H9 (cell line): ENCODE data around the gene MUC5AC. TPM values are rescaled to one million over a fixed set of nuclear protein-coding genes. Genes with fewer than 3 reads are reported as not detected.

Source experiments
- DNase-seq: peaks from one replicate; pipeline ENCODE4 v3.0.0-alpha.2; 2017
- H2AFZ ChIP-seq: one replicate; pipeline ENCODE4 v1.6.1; 2013; ENCODE audit warnings: mild to moderate bottlenecking, low read length, control low read depth, moderate library complexity
- H2AK5ac ChIP-seq: 2 replicates; pipeline ENCODE4 v1.6.1; 2013; ENCODE audit warnings: low read length, control low read depth, mixed read lengths; ENCODE audit not compliant: insufficient read length
- H2BK120ac ChIP-seq: one replicate; pipeline ENCODE4 v1.6.1; 2013; ENCODE audit warnings: low read depth, mild to moderate bottlenecking, low read length, control low read depth, inconsistent platforms; ENCODE audit not compliant: poor library complexity, severe bottlenecking
- H2BK12ac ChIP-seq: 2 replicates; pipeline ENCODE4 v1.6.1; 2013; ENCODE audit warnings: low read length, control low read depth, mixed read lengths, low read depth; ENCODE audit not compliant: insufficient read length
- H2BK15ac ChIP-seq: 2 replicates; pipeline ENCODE4 v1.6.1; 2013; ENCODE audit warnings: low read depth, low read length, control low read depth
- H2BK20ac ChIP-seq: one replicate; pipeline ENCODE4 v1.6.1; 2013; ENCODE audit warnings: low read depth, mild to moderate bottlenecking, low read length, control low read depth, inconsistent platforms; ENCODE audit not compliant: poor library complexity, severe bottlenecking
- H2BK5ac ChIP-seq: 2 replicates; pipeline ENCODE4 v1.6.1; 2013; ENCODE audit warnings: low read length, control low read depth, mixed read lengths; ENCODE audit not compliant: insufficient read length
- H3K14ac ChIP-seq: 2 replicates; pipeline ENCODE4 v1.6.1; 2013; ENCODE audit warnings: low read length, control low read depth; ENCODE audit not compliant: insufficient read depth
- H3K18ac ChIP-seq: 2 replicates; pipeline ENCODE4 v1.6.1; 2013; ENCODE audit warnings: low read depth, mild to moderate bottlenecking, mixed read lengths, low read length, control low read depth; ENCODE audit not compliant: insufficient read length
- H3K23ac ChIP-seq: 2 replicates; pipeline ENCODE4 v1.6.1; 2013; ENCODE audit warnings: low read length, control low read depth, mixed read lengths, low read depth; ENCODE audit not compliant: insufficient read length
- H3K23me2 ChIP-seq: 2 replicates; pipeline ENCODE4 v1.6.1; 2013; ENCODE audit warnings: low read depth, mild to moderate bottlenecking, mixed read lengths, low read length, control low read depth; ENCODE audit not compliant: insufficient read length, poor library complexity, severe bottlenecking
- H3K27ac ChIP-seq: 2 replicates; pipeline ENCODE4 v1.5.1; 2013; ENCODE audit warnings: low read length, control low read depth, mixed read lengths, low read depth; ENCODE audit not compliant: insufficient read length
- H3K27me3 ChIP-seq: 2 replicates; pipeline ENCODE4 v1.6.1; 2013; ENCODE audit warnings: low read length, control low read depth, inconsistent platforms; ENCODE audit not compliant: insufficient read depth
- H3K4ac ChIP-seq: 2 replicates; pipeline ENCODE4 v1.6.1; 2013; ENCODE audit warnings: low read depth, mild to moderate bottlenecking, control low read depth, inconsistent platforms, low read length, moderate library complexity
- H3K4me1 ChIP-seq: 2 replicates; pipeline ENCODE4 v1.6.1; 2013; ENCODE audit warnings: low read length, control low read depth, inconsistent platforms; ENCODE audit not compliant: insufficient read depth
- H3K4me2 ChIP-seq: 2 replicates; pipeline ENCODE4 v1.6.1; 2013; ENCODE audit warnings: low read length, control low read depth, mixed read lengths; ENCODE audit not compliant: insufficient read length, insufficient read depth
- H3K56ac ChIP-seq: 2 replicates; pipeline ENCODE4 v1.6.1; 2013; ENCODE audit warnings: low read depth, mild to moderate bottlenecking, mixed read lengths, low read length, control low read depth; ENCODE audit not compliant: insufficient read length
- H3K79me1 ChIP-seq: 2 replicates; pipeline ENCODE4 v1.6.1; 2013; ENCODE audit warnings: low read depth, mild to moderate bottlenecking, moderate library complexity, low read length, control low read depth, inconsistent platforms; ENCODE audit not compliant: insufficient read depth, poor library complexity, severe bottlenecking
- H3K79me2 ChIP-seq: 2 replicates; pipeline ENCODE4 v1.6.1; 2013; ENCODE audit warnings: low read length, control low read depth, inconsistent platforms; ENCODE audit not compliant: insufficient read depth
- H3K9ac ChIP-seq: 2 replicates; pipeline ENCODE4 v1.6.1; 2013; ENCODE audit warnings: low read length, control low read depth, mixed read lengths; ENCODE audit not compliant: insufficient read length; ENCODE audit errors: extremely low read depth
- H3K9me3 ChIP-seq: one replicate; pipeline ENCODE4 v1.6.1; 2013; ENCODE audit warnings: low read depth, low read length, inconsistent platforms; ENCODE audit not compliant: control insufficient read depth
- H3T11ph ChIP-seq: one replicate; pipeline ENCODE4 v1.6.1; 2013; ENCODE audit warnings: mild to moderate bottlenecking, low read length, control low read depth, inconsistent platforms
- H4K20me1 ChIP-seq: one replicate; pipeline ENCODE4 v1.6.1; 2013; ENCODE audit not compliant: control insufficient read depth, insufficient read length, insufficient read depth
- H4K5ac ChIP-seq: 2 replicates; pipeline ENCODE4 v1.6.1; 2013; ENCODE audit warnings: low read depth, mild to moderate bottlenecking, mixed read lengths, low read length, control low read depth; ENCODE audit not compliant: insufficient read length
- H4K8ac ChIP-seq: replicated peaks from 2 replicates; pipeline ENCODE4 v1.6.1; 2013; ENCODE audit warnings: low read length, control low read depth, mixed read lengths, low read depth; ENCODE audit not compliant: insufficient read length
- H4K91ac ChIP-seq: 2 replicates; pipeline ENCODE4 v1.6.1; 2013; ENCODE audit warnings: low read depth, mild to moderate bottlenecking, moderate library complexity, mixed read lengths, low read length, control low read depth; ENCODE audit not compliant: insufficient read length
- H3K27ac Mint-ChIP-seq, 3 experiments: 2 replicates in 2 of 3; 3 replicates in 1 of 3; pipeline ENCODE4 v1.8.0; 2020 to 2021; ENCODE audit warnings: mixed read lengths in 3 of 3, mild to moderate bottlenecking in 1 of 3, moderate library complexity in 1 of 3
- H3K27me3 Mint-ChIP-seq: 2 replicates; pipeline ENCODE4 v1.8.0; 2021; ENCODE audit warnings: low read depth, mild to moderate bottlenecking, moderate library complexity, mixed read lengths
- H3K36me3 Mint-ChIP-seq, 3 experiments: 2 replicates in 2 of 3; 3 replicates in 1 of 3; pipeline ENCODE4 v1.8.0; 2020 to 2021; ENCODE audit warnings: low read depth in 3 of 3, mixed read lengths in 3 of 3; ENCODE audit not compliant: insufficient read depth in 1 of 3
- H3K4me1 Mint-ChIP-seq, 2 experiments: 2 replicates each; pipeline ENCODE4 v1.8.0; 2020; ENCODE audit warnings: mixed read lengths in 2 of 2
- H3K4me3 Mint-ChIP-seq, 2 experiments: 2 replicates in 1 of 2; 3 replicates in 1 of 2; pipeline ENCODE4 v1.8.0; 2020 to 2021; ENCODE audit warnings: mild to moderate bottlenecking in 2 of 2, mixed read lengths in 2 of 2, moderate library complexity in 1 of 2
- H3K9me3 Mint-ChIP-seq, 2 experiments: 2 replicates in 1 of 2; 3 replicates in 1 of 2; pipeline ENCODE4 v1.8.0; 2020; ENCODE audit warnings: mild to moderate bottlenecking in 2 of 2, mixed read lengths in 2 of 2, moderate library complexity in 1 of 2
- CTCF ChIP-seq: fragments of 200-600 bp; sonication (generic); conservative IDR thresholded peaks from 3 replicates; pipeline ENCODE4 v1.8.0; 2021; ENCODE audit warnings: antibody characterized with exemption, mild to moderate bottlenecking
- WGBS: extraction: QIAGEN DNeasy Blood & Tissue Kit; methylation state at CpG from one replicate; pipeline ENCODE4 v1.1.7; 2013; ENCODE audit warnings: missing lambda C conversion rate, low lambda C conversion rate, mixed read lengths; ENCODE audit not compliant: insufficient read length; ENCODE audit errors: extremely low coverage; 5-methylcytosine and 5-hydroxymethylcytosine counted together
- total RNA-seq: library from RNA; stranded (reverse); gene quantifications from 2 replicates; pipeline ENCODE4 v1.2.1, GENCODE V29; 2021

The MUC5AC gene
- total RNA-seq, 1 experiment from 2014 or later, result not detected

GRCh38 chr11:1193326-1194230, 35.8 kb downstream of the MUC5AC start:
- H3K9me3 Mint-ChIP-seq, result peaks cover 5 to 8% of the 10 kb centered on the region in 2 experiments
- WGBS, result no CpG with 5 or more reads among the region's 43 CpGs

More at GRCh38 chr11:1193326-1194230, 35.8 kb downstream of the MUC5AC start:
- Histone ChIP-seq H2BK120ac (no peak overlapping the region), H2BK5ac (no peak overlapping the region), H3K4ac (no peak overlapping the region), H2BK20ac (no peak overlapping the region), H3K23me2 (no peaks in the 10 kb centered on the region), H3K9me3 (no peaks in the 10 kb centered on the region), H3K4me2 (no peak overlapping the region), H4K20me1 (no peaks in the 10 kb centered on the region), H3K4me1 (no peaks in the 10 kb centered on the region), H4K91ac (no peak overlapping the region), H2BK15ac (no peak overlapping the region), H3K79me2 (no peaks in the 10 kb centered on the region), H3K79me1 (no peaks in the 10 kb centered on the region), H3K23ac (no peak overlapping the region), H3K27ac (no peak overlapping the region), H4K5ac (no peak overlapping the region), H3K27me3 (no peaks in the 10 kb centered on the region), H2BK12ac (no peak overlapping the region), H3K56ac (no peak overlapping the region), H3K9ac (no peak overlapping the region), H3K14ac (no peak overlapping the region; the same call in 1 of the 2 replicates), H4K8ac (no peak overlapping the region), H2AFZ (no peak overlapping the region), H2AK5ac (no peak overlapping the region), H3K18ac (no peak overlapping the region), H3T11ph (no peak overlapping the region)
- H3K4me1 Mint-ChIP-seq, result no peaks in the 10 kb centered on the region
- H3K27me3 Mint-ChIP-seq, result peaks cover 4% of the 10 kb centered on the region
- no peak overlapping the region for H3K27ac Mint-ChIP-seq
- H3K36me3 Mint-ChIP-seq, result no peaks in the 10 kb centered on the region; a peak in 1 of 7 replicates
- no peak for TF ChIP-seq CTCF
- DNase-seq, result peak; percentile 22
- H3K4me3 Mint-ChIP-seq, result no peak overlapping the region
